Measurements from ENCODE around the gene TMIE.

GRCh38 chr3:46721009-46721408, 19.8 kb downstream of the TMIE start:
- TF ChIP-seq CTCF (optimal IDR thresholded peaks at IDR 0.05 in 1 of 3, IDR thresholded peaks at IDR 0.05 in 1 of 3, conservative IDR thresholded peaks at IDR 0.05 in 1 of 3; ENCODE audit: extremely low read depth in 1 of 3, insufficient read depth in 2 of 3, low read length in 3 of 3), result no peak
- TF ChIP-seq EZH2 (IDR thresholded peaks at IDR 0.05; ENCODE audit: low read length), result no peak
